CD4-positive, alpha-beta T cell treated with Interleukin-17A for 1 hour (primary cell): ENCODE data around the gene IARS1.

ENCODE experiments used
- DNase-seq: peaks from one replicate; pipeline ENCODE4 v3.0.0-alpha.2; 2020

The IARS1 gene

DNA sequence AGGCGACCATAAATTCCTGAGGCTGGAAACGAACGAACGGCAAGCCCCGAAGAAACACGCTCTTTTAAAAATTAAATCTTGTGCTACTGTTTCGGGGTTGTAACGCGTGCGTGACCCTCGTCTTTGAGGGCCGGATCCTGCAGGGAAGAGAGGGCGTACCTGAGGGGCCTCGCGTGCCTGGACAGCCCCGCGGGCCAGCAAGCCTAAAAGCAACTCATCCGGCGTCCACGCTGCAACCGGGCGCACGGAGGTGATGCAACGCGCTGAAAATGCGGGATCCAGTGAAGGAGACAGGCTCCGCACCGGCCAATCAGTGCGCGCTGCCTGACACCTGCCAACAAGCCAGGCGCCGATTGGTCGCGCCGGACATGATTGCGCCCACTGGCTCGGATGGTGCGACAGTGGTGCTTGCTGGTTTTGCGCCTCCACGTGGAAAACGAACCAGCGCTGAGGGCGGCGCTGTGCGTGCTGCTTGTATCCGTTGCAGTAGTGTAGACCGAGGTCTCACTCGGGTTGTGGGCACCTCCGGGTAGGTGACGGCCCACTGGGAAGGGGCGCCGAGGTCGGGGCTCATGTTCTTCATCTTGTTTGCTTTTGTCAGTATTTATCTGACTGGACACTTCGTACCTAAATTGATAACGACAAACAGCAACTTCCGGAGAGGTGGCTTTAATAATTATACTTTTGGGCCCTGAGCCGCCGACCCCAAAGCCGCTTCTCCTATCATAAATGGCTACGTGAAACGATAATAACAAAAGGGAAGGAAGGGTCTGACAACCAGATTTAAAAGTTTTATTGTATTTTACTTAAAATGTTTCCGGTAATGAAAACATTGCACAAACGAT, at the start of gene IARS1:
IARS1 (minus strand) TSS at position 246 of the 845 bp plus-strand sequence. CDS start 4,278 bp downstream, outside the sequence.
- DNase-seq, result peak; percentile 99

DNA sequence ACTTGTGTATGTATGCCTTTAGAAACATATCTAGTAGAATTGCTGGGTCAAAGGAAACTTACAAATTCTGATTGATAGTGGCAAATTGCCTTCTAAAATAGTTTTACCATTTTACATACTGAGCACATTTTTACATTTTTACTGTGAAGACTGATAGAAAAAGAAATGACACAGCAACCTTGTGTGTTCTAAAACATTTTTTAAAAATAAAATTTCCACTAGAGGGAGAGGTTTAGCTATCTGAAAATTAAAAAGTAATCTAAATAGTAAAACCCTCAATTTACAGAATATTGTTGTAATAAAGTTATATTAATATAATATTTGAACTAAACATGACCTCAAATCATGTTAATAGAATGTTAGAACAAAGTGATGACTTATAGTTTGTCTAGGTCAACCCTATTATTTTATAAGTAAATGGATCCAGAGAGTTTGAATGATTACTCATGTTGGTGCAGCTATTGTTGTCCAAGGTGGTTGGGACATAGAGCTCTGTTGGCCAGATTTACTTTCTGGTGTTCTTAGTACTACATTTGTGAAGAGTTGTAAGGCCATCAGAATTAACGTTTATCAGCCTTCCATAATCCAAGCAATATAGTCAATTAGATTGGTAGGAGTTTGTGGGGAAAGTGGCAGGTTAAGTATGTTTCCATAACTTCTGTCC, 49.5 kb upstream of the IARS1 start:
- no peak for DNase-seq

DNA sequence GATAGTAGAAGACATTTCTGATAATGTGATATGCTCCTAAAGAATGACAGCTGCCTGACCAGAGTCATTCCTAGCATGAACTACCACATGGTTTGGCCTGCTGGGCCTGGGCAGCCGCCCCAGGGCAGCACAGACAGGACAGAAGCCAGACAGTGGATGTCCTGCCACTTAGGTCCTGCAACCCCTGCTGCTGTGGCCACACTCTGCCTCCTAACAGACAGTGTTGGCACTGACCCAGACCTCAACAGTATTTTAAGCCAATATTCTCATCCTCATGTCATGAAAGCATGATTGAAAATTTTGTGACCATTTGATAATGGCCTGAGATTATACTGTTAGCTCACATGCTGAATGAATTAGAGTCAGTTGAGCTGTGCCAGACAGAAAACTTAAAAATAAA, 48.1 kb upstream of the IARS1 start:
- no peak for DNase-seq

DNA sequence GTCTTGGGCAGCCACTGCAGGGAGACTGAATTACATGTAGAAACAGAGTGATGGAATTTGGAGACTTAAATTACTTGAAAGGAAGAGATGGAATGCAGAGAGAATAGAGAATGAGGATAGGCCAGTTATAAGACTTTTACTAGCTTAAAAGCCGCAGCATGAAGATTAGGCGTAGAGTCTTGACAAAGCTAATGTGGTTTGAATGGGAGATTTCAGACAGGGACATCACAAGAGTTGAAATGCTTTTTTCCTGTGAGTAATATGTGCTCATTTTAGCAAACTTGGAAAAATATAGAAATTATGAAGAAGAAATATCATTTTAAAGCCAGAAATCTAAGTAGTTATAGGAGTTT, 39.8 kb upstream of the IARS1 start:
- DNase-seq, result no peak

DNA sequence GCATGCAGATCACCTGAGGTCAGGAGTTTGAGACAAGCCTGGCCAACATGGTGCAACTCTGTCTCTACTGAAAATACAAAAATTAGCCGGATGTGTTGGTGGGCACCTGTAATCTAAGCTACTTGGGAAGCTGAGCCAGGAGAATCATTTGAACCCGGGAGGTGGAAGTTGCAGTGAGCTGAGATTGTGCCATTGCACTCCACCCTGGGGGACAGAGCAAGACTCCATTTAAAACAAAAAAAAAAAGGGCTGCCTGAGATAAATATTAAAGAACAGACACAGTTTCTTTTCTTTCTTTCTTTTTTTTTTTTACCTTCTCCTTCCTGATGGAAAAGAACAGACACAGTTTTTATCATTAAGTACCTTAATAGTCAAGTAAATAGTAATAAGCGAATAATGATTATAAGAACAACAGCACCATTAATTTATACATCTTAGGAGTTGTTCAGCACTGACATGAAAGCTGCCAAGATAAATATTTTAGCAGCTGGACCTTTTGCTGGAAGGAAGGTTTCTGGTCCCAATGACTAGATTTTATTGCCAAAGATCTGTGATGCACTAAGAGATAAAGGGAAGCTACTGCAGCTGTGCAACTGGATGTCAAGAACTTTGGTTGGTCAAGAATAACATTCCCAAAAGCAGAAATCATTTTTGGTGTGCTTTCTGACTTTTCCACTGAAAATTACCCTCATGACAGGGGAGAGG, 39.2 kb upstream of the IARS1 start:
- no peak for DNase-seq

DNA sequence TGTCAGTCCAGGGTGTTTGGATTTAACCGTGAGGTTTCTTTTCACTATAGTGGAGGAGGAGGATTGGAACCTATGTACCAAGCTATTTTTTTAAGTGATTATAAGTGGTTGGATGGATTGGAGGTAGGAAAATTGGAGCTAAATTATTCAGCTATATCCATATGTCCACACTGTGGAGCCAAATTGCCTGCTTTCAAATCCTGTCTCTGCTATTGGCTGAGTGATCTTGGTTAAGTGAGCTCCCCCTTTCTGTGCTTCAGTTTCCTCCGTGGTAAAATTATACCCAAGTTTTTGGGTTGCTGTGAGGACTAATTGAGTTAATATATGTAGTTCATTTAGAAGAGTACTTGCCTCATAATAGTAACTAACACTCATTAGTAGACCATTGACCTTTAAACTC, 34.7 kb upstream of the IARS1 start:
- DNase-seq, result no peak

DNA sequence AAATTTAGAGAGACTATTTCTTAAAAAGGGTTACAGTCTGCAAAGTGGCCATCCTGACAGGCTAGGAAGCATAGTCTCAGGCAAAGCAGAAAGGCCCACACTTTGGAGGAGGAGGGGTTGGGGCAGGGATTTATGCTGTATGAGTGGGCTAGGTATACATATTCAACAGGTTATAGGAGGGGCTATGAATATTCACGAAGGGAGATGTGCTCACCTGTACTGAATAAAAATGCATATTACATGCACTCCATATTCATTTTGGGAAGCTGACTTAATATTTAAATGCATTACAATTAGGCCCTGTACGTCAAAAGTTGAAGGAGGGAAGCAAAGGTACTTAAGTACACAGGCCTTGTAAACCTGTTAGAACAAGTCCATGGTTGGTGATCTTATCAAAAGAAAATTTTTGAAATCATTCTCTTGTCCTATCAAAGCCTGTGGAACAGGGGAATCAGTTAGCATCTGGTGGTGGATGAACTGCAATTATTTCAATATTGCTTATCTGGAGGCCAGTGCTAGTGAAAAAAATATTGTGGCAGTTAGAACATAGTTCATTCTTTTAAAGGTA, 33.9 kb upstream of the IARS1 start:
- DNase-seq, result no peak

DNA sequence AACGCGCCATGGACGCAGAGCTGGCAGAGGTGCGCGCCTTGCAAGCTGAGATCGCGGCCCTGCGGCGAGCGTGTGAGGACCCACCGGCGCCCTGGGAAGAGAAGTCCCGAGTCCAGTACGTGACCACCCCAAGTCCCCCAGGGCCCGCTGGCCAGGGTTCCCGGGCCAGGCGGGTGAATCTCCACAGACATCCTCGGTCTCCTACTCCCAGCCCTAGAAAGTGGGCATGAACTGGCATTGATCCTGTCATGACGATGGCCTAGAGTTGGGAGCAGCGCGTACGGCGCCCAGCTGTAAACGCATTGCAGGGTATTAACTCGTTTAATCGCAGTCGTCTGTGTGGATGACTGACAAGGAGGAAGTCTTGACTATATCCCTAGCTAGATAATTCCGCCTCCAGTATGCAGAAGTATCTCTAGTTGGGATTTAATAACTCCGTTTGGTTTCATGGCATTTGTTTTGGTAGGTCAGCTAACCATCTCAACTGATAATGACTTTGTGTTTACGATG, 32.5 kb upstream of the IARS1 start:
- DNase-seq, result no peak

DNA sequence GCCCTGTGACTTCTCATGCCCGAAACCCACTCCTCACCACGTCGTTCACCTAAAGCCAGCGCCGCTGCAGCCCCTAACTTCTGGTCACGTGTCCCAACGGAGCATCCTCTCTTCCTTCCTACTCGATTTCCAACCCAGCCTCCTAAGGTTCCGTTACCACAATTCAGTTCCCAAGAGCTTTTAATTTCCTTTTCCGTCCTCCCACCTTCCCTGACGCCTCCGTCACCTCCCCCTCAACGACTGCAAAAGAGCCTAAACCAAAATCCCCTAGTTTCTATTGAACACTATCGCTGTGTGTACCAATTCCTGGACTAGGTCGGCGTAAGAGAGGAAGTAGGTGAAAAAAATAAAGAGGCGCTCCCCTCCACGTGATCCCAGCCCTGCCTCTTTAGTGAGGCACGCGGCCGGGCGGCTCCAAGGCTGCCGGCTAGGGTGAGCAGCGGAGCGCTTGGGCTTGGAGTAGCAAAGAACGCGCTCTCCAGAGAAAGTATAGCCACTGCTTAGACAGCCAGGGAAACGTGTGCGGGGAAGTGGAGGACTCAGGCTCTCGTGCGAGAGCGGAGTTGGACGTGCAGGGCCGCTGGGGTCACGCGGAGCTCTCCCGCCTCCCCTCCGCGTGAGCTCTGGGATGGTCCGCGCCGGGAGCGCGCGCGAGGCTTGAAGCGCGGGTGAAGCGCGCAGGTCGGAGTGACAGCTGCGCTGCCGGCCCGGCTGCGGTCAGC, 31.9 kb upstream of the IARS1 start, which contains the start of the genes CENPP and NOL8:
CENPP (plus strand) TSS at position 685 of the 722 bp plus-strand sequence.
NOL8 (minus strand) TSS at position 82 of the 722 bp plus-strand sequence. CDS start 1,189 bp downstream, outside the sequence.
- peak; percentile 89 for DNase-seq

DNA sequence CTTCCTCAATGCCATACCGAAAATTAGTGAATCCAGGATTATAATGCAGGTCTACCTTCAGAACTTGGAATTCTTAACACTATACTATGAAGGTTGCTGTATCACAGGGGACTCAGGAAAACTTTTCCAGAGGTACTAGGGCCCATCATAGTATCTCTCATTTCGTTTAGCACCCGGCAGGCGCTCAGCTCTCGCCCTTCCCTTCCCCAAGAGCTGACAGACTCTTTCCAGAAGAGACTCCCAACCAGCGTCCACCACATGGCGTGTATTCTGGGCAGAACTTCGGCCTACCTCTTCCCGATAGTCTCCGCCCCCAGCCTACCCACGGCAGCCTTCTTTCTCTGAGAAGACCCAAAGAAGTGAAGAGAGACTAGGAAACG, 31.4 kb upstream of the IARS1 start:
- DNase-seq, result no peak

DNA sequence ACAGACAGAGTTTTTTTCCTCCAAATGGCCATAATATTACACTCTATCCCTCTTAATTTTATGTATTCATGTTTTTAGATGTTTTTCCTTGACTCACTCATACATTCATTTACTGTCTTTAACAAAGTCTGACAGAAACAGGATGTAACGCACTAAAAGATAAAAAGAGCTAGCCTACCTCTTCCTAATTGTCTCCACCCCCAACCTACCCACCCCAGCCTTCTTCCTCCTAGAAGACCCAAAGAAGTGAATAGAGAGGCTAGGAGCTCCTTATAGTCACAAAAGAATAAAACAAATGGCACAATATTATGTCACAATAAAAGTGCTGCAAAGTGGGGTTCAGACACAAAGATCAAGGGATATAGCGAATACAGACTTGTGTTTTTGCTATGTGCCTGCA, 30.9 kb upstream of the IARS1 start:
- peak; percentile 0 for DNase-seq

DNA sequence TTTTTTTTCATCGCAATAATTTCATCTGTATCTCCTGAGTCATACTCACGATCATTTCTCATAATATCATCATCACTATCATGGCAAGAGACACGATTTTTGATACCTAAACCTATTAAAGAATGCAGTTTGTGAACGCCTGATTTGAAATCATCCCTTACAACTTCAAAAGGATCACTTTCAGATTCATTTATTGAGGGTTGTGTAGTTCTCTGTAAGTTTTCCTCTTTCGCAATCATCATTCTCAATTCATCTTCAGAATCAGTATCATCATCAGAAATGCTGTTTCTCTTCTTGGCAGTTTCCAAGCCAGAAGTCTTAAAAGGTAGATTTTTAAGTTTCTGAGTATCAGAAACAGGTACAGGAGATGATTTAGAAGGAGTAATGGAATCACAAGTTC, 22.0 kb upstream of the IARS1 start:
- DNase-seq, result no peak

DNA sequence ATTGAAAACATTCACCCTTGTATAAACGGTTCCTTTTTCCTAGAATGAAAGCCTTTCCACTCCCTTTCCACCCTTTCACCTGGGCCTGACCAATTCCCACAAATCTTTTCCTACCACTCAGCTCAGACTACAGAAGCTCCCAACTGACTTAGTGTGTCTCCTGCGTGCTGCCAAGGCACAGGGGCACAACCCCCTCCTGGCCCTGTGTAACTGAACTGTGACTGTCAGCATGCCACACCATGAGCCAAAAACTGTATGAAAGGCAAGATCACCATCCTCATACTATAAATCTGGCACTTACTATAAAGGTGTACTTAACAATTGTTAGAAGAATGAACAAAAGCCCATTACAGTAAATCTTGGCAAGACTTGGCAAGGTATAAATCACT, 20.1 kb upstream of the IARS1 start:
- no peak for DNase-seq

DNA sequence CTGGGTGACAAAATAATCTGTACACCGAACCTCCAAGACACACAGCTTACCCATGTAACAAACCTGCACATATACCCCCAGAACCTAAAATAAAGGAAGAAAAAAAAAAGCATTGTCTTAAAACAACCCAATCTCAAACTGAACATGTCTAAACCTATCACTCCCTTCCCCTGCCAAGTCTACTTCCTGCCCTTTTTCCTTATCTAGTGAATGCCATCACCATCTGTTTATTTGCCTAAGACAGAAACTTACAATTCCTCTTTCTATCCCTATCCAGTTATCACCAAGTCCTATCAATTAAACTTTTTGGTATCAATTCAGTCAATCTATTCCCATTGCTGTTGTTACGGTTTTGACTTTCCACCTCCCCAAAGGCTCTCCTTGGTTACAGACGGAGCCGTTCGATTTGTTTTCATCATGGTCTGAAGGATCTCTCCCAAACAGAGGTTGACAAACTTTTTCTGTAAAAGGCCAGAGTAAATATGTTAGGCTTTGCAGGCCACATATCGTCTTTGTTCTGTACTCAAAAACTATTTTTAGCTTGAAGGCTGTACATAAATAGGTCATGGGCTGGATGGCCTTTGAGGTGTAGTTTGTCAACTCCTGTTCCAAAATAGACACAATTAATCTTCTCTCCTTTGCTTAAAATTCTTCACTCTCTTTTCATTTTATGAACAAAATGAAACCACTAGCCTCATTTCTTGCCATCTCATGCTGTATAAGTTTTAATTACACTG, 19.6 kb upstream of the IARS1 start:
- no peak for DNase-seq

DNA sequence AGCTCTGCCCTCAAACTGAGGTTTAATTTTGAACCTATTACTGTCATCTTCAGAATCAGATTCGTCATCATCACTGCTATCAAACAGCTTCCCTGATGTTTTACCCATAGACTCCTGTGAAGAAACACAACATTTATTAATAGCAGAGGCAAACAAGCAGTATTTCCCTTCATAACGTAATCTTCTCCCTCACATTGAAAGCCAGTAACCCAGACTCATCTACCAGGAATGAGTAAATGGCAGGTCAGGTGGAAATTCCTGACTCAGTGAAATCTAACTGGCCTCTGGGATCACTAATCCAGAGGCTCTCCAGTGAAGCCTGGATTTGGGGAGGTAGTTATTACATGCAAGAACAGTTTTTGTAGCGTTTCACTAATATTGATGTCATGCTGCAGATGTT, 17.1 kb upstream of the IARS1 start:
- DNase-seq, result no peak

DNA sequence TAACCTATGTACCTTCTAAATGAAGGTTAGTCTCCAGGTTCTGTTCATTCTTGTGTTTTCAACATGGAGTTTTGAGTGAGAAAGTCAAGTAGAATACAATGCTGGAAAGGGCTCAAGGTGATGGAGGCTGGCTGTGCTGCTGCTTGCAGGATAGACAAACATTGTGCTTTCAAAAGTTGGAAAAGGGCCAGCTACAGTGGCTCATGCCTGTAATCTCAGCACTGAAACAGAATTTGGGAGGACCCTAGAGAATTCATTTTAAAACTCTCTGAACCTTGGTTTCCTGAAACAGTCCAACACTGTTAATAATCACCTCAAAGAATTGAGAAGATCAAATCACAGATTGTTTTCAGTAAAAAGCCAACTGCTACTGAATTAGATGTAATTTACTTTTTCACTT, 15.4 kb upstream of the IARS1 start:
- DNase-seq, result no peak

DNA sequence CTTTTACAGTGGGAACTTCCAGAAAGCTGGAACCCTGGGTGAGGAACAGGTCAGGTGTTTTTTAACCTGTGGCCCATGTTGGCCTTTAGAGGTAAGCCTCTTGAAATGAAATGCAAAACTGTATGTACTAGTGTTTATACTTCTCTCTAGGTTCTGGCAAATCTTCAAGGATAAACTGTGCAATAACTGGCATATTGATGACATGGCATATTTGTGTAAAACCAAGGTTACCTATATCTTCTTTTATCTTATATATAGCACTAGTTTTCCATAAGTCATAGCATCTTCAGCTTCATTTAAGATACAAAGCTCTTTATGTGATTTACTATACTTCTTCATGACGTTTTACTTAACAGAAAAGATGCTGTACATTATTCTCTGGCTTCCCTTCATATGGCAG, 7.4 kb upstream of the IARS1 start:
- no peak for DNase-seq

DNA sequence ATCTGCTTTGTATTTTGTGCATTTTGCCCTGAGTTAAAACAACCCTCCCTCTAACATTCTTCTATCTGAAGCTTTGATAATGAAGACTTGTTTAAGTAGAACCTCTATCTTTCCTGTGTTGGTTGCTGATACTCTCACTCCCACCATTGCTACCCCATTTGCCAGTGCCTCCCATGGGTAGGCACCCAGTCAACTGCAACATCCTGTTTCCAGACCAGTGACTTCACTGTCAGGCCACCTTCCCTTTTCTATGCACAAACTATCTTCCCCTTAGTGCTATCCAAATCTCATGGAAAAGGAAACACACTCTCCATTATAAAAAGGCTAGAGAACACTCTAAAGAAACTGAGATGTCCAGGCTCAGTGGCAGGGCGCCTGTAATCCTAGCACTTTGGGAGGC, 5.6 kb upstream of the IARS1 start:
- no peak for DNase-seq

DNA sequence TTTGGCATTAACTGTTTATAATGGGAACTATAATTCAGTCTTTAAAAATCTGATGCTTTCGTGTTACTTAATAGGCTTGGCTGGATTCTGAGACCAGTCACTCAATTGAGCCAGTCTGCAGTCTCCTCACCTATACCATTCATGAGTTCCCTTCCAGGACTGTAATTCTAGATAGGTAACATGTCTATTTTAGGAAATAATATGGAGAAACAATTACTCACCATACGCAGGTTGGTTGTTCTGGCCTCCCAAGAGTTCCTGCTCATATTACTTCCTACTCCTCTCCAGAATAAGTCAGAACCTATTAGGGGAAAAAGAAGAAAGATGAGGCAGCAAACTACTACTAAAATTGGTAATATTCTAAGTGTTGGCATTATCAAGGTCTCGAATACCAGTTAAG, 4.5 kb upstream of the IARS1 start:
- no peak for DNase-seq

DNA sequence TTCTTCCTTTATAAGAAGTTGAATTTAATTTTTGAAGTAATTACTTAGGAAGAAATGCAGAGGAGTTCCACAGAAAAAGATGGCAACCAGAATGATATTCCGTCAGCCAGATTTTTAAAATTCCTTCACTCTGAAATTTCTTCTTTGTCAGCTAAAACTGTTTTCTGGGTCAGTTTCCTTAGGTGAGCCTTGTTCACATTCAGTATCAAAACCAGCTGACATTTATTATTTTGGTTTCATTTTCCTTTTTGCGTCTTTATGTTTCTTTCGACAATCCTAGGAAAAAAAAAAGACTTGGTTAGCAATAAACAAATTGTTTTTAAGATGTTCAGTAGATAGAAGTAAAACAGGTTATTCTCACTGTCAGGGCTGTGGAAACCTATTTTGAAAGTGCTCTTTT, 4.1 kb upstream of the IARS1 start:
- peak; percentile 33 for DNase-seq

DNA sequence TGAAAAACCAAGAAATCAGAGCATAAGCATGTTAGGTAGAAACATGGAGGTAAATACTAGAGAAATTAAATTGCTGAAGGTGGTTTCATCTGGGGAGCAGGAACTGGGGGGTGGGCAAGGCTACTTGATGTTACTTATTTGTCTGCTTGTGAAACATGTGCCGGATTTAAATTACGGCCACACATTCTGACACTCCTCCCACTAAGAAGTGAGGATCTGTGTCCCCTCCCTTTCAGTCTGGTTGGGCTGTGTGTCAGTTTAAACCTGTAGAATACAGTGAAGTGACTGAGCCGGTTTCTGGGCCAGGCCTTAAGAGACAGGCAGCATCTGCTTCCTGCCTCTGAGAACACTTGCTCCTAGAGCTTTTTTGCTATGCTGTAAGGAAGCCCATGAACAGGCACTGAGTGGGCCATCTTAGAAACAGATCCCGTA, 2.3 kb upstream of the IARS1 start:
- no peak for DNase-seq
